Stimulated activated CD4-positive, alpha-beta T cell treated with anti-CD3 and anti-CD28 coated beads, TNF-alpha, amount 100 ng/mL, for 4 hours (primary cell): ENCODE results near the gene SSU72.
"Not testable (repeated sequence)": the region's sequence is repeated elsewhere in the genome, so short reads cannot be mapped to it uniquely, and the experiment has no call there.

Experiments used
- DNase-seq, 3 experiments: peaks; one replicate each; pipeline ENCODE4 v3.0.0-alpha.2; 2020; ENCODE audit warnings: low read depth in 3 of 3

SSU72 gene

GRCh38 chr1:1540818-1541628 is 33.6 kb downstream of the SSU72 start:
- DNase-seq, result no peak

- peak; percentile 32 to 38 (median 34) for DNase-seq
These were observed 34.4 kb downstream of the SSU72 start, which contains the start of gene TMEM240 for GRCh38 chr1:1540090-1540817. TMEM240 (minus strand) TSS chr1:1540624; CDS start chr1:1540346, 278 bp downstream.

- DNase-seq, result no peak
These were observed 35.2 kb downstream of the SSU72 start for GRCh38 chr1:1539310-1540089.

GRCh38 chr1:1538989-1539309 is 35.7 kb downstream of the SSU72 start:
- no peak for DNase-seq

GRCh38 chr1:1538334-1538733 is 36.3 kb downstream of the SSU72 start:
- DNase-seq, result no peak

GRCh38 chr1:1537626-1538250 is 36.9 kb downstream of the SSU72 start:
- DNase-seq, result no peak

GRCh38 chr1:1536938-1537546 is 37.6 kb downstream of the SSU72 start:
- DNase-seq, result no peak

GRCh38 chr1:1536019-1536937 is 38.4 kb downstream of the SSU72 start:
- DNase-seq, result no peak

GRCh38 chr1:1535201-1536018 is 39.3 kb downstream of the SSU72 start:
- DNase-seq, result no peak

- no peak for DNase-seq
These were observed 40.1 kb downstream of the SSU72 start for GRCh38 chr1:1534401-1535154.

- DNase-seq, result not testable (repeated sequence)
These were observed 40.8 kb downstream of the SSU72 start for GRCh38 chr1:1533894-1534291.

GRCh38 chr1:1533176-1533893 is 41.3 kb downstream of the SSU72 start:
- DNase-seq, result not testable (repeated sequence)

- no peak for DNase-seq
These were observed 42.7 kb downstream of the SSU72 start for GRCh38 chr1:1531947-1532346.

GRCh38 chr1:1529936-1530335 is 44.7 kb downstream of the SSU72 start:
- DNase-seq, result no peak

GRCh38 chr1:1529321-1529720 is 45.3 kb downstream of the SSU72 start:
- DNase-seq, result no peak

- no peak for DNase-seq
These were observed 46.1 kb downstream of the SSU72 start for GRCh38 chr1:1528301-1529267.
